Measurements from ENCODE around the gene CIAPIN1.

Gene CIAPIN1

DNA sequence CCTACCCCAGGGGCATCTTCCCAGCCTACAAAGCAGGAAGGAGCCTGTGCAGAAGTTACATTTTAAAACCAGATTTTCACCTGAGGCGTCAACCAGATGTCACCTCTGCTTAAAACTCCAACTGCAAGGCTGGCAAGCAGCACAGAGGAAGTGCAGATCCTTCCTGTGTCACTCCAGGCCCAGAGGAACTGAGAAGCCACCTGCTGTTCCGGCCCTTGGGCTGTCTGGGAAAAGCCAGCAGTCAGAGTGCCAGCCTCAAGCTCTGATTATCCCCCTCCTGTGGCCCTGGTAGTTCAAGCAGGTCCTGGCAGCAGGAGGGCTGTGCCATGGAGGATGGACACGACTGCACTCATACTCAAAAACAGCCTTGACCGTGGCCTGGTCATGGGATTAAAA is 25.5 kb upstream of the CIAPIN1 start:
- Histone ChIP-seq H3K27me3 (ENCODE audit: insufficient read depth, low read depth) (no peaks in the 10 kb centered on the region), H3K4me3 (IDR thresholded peaks at IDR 0.05; ENCODE audit: insufficient read depth, low read depth, low read length) (no peak overlapping the region), H4K20me1 (ENCODE audit: insufficient read depth) (no peaks in the 10 kb centered on the region), H2AFZ (ENCODE audit: low read depth) (no peak overlapping the region), H3K79me2 (ENCODE audit: insufficient read depth, low read depth) (no peaks in the 10 kb centered on the region), H3K4me2 (no peak overlapping the region), H3K36me3 (ENCODE audit: insufficient read depth) (no peaks in the 10 kb centered on the region; the same call in 1 of the 2 replicates), H3K4me1 (ENCODE audit: low read depth, poor library complexity, severe bottlenecking) (peaks cover 13% of the 10 kb centered on the region), H3K9ac (no peak overlapping the region), H3K27ac (no peak overlapping the region)
- TF ChIP-seq, protein P1, sequence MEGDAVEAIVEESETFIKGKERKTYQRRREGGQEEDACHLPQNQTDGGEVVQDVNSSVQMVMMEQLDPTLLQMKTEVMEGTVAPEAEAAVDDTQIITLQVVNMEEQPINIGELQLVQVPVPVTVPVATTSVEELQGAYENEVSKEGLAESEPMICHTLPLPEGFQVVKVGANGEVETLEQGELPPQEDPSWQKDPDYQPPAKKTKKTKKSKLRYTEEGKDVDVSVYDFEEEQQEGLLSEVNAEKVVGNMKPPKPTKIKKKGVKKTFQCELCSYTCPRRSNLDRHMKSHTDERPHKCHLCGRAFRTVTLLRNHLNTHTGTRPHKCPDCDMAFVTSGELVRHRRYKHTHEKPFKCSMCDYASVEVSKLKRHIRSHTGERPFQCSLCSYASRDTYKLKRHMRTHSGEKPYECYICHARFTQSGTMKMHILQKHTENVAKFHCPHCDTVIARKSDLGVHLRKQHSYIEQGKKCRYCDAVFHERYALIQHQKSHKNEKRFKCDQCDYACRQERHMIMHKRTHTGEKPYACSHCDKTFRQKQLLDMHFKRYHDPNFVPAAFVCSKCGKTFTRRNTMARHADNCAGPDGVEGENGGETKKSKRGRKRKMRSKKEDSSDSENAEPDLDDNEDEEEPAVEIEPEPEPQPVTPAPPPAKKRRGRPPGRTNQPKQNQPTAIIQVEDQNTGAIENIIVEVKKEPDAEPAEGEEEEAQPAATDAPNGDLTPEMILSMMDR (conservative IDR thresholded peaks at IDR 0.05; ENCODE audit: low read depth, low read length): no peak

DNA sequence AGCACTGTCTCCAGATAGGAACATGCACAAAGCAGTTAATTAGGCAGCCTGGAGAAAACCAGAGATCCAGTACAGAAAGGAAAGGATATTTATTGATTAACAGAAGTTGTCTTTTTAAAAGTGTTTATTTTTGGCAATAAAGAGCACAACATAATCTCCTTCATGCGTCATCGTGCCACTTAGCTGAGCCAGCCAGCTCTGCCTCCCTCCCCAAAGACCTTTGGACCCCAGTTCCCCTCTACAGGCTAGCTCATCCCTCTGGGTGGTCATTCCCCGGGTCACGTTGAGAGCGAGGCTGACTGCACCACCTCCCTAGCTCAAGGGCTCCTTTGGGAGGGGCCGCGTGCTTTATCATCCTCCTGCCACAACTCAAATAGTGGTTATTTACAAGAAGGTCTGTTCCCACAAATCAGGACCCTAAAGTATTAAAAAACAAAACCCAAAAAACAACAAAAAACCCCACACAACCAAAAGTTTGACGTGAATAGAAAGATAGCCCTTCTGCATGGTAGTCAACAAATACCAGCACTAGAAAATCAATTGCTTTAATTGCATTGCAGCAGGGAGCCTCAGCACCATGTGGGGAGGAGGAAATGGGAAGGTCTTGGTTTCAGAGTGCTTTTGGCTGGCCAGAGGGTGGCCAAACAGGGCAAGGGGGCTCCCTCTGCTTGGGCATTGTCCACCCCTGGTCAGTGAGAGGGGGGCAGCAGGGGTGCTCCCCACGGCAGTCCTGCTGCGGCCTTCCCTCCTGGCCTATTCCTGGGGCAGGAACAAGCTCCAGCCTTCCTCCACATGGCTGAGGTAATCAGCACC is 24.9 kb upstream of the CIAPIN1 start:
- no peaks in the 10 kb centered on the region for H4K20me1 ChIP-seq (ENCODE audit: insufficient read depth)
- H3K36me3 ChIP-seq (ENCODE audit: insufficient read depth): no peaks in the 10 kb centered on the region; the same call in 1 of the 2 replicates
- TF ChIP-seq, protein P1 (conservative IDR thresholded peaks at IDR 0.05; ENCODE audit: low read depth, low read length): no peak
- H3K27ac ChIP-seq: no peak overlapping the region
- H3K79me2 ChIP-seq (ENCODE audit: insufficient read depth, low read depth): no peaks in the 10 kb centered on the region
- no peak overlapping the region for H3K9ac ChIP-seq
- H3K4me2 ChIP-seq: no peak overlapping the region
- H2AFZ ChIP-seq (ENCODE audit: low read depth): no peak overlapping the region
- no peaks in the 10 kb centered on the region for H3K27me3 ChIP-seq (ENCODE audit: insufficient read depth, low read depth)
- peaks cover 11% of the 10 kb centered on the region for H3K4me1 ChIP-seq (ENCODE audit: low read depth, poor library complexity, severe bottlenecking)
- no peak overlapping the region for H3K4me3 ChIP-seq (IDR thresholded peaks at IDR 0.05; ENCODE audit: insufficient read depth, low read depth, low read length)

DNA sequence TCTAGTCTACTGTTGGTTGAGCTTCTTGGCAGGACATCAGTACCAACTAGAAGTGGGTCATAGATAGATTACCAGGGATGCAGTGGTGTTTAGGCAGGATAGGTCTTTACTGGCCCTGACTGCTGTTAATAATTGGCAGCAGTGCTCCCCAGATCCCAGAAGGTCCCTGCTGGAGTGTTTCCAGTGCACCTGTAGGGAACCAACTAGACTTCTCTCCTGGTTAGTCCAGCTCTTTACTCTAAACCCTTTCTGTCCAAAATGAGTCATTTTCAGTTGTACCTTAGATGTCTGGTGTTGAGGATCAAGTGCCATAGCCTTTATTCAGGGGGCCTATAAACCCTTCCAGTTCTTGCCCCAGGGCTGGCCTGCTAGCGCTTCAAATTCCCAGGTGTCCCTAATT is 24.0 kb upstream of the CIAPIN1 start:
- no peaks in the 10 kb centered on the region for H3K79me2 ChIP-seq (ENCODE audit: insufficient read depth, low read depth)
- no peaks in the 10 kb centered on the region for H4K20me1 ChIP-seq (ENCODE audit: insufficient read depth)
- no peak overlapping the region for H2AFZ ChIP-seq (ENCODE audit: low read depth)
- H3K4me1 ChIP-seq (ENCODE audit: low read depth, poor library complexity, severe bottlenecking): peaks cover 3% of the 10 kb centered on the region
- H3K27ac ChIP-seq: no peak overlapping the region
- no peak overlapping the region for H3K4me2 ChIP-seq
- TF ChIP-seq, protein P1 (conservative IDR thresholded peaks at IDR 0.05; ENCODE audit: low read depth, low read length): no peak
- no peaks in the 10 kb centered on the region; the same call in 1 of the 2 replicates for H3K36me3 ChIP-seq (ENCODE audit: insufficient read depth)
- no peak overlapping the region for H3K9ac ChIP-seq
- H3K4me3 ChIP-seq (IDR thresholded peaks at IDR 0.05; ENCODE audit: insufficient read depth, low read depth, low read length): no peak overlapping the region
- H3K27me3 ChIP-seq (ENCODE audit: insufficient read depth, low read depth): no peaks in the 10 kb centered on the region

DNA sequence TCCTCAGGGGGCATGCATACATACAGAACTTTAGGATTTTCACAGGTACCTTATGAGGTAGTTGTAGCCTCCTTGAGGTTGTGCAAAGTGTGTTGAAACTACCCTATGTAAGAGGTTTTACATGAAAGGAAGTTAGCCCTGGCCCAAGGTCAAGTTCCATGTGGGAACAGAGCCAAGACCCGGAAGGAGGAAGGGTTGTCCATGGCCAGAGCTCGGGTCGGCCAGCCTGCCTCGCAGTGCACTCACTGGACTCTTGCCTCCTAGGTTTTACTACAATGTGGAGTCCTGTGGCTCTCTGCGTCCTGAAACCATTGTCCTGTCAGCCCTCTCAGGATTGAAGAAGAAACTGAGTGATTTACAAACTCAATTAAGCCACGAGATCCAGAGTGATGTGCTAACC is 23.5 kb upstream of the CIAPIN1 start:
- Histone ChIP-seq H3K36me3 (ENCODE audit: insufficient read depth) (no peaks in the 10 kb centered on the region; the same call in 1 of the 2 replicates), H3K4me1 (ENCODE audit: low read depth, poor library complexity, severe bottlenecking) (no peaks in the 10 kb centered on the region), H3K27ac (no peak overlapping the region), H2AFZ (ENCODE audit: low read depth) (no peak overlapping the region), H3K79me2 (ENCODE audit: insufficient read depth, low read depth) (no peaks in the 10 kb centered on the region), H3K4me3 (IDR thresholded peaks at IDR 0.05; ENCODE audit: insufficient read depth, low read depth, low read length) (no peak overlapping the region), H3K27me3 (ENCODE audit: insufficient read depth, low read depth) (no peaks in the 10 kb centered on the region), H4K20me1 (ENCODE audit: insufficient read depth) (no peaks in the 10 kb centered on the region), H3K9ac (no peak overlapping the region), H3K4me2 (no peak overlapping the region)
- TF ChIP-seq, protein P1 (conservative IDR thresholded peaks at IDR 0.05; ENCODE audit: low read depth, low read length): no peak

Measured in KMS-11 (cell line).